CD4-positive, alpha-beta T cell (primary cell): Measurements from ENCODE around the gene PTTG1IP. TPM values are rescaled to one million over a fixed set of nuclear protein-coding genes. Genes with fewer than 3 reads are reported as not detected.

ENCODE experiments used
- ATAC-seq: fragments of 200-7000 bp; cut with Tn5 transposase; one replicate; pipeline ENCODE4 v1.10.0; 2022; ENCODE audit warnings: mild to moderate bottlenecking; ENCODE audit not compliant: poor library complexity
- CTCF ChIA-PET: fragments of 350-600 bp; sonication (Branson Sonifier 250); formaldehyde crosslinking; loops from one replicate; lab custom pipeline; 2021; ENCODE audit warnings: antibody characterized with exemption, inconsistent platforms; lab: Charles Lee
- POLR2A ChIA-PET: fragments of 350-600 bp; sonication (Branson Sonifier 250); formaldehyde crosslinking; loops from one replicate; lab custom pipeline; 2021; ENCODE audit warnings: antibody characterized with exemption, inconsistent platforms; lab: Charles Lee
- DNase-seq, 14 experiments: peaks; one replicate each; pipeline ENCODE4 v3.0.0-alpha.2; 2013 to 2020; ENCODE audit warnings: mixed read lengths in 2 of 14
- H3K27ac ChIP-seq, 2 donors: one replicate each; pipeline versions ENCODE4 v1.5.1 to v1.7.0; 2013; ENCODE audit warnings: low read length in 2 of 2, low read depth in 1 of 2, mild to moderate bottlenecking in 1 of 2
- H3K27me3 ChIP-seq, 2 experiments: 1 replicate in 1 of 2; 2 replicates in 1 of 2; pipeline versions ENCODE4 v1.6.1 to v1.7.0; 2013; ENCODE audit warnings: low read length in 2 of 2, control low read depth in 1 of 2, mild to moderate bottlenecking in 1 of 2, moderate library complexity in 1 of 2; ENCODE audit not compliant: insufficient read depth in 2 of 2, control insufficient read depth in 1 of 2
- H3K36me3 ChIP-seq: one replicate; pipeline ENCODE4 v1.6.1; 2013; ENCODE audit warnings: low read length, control low read depth; ENCODE audit not compliant: insufficient read depth
- H3K4me1 ChIP-seq: one replicate; pipeline ENCODE4 v1.6.1; 2013; ENCODE audit warnings: low read length, control low read depth; ENCODE audit not compliant: insufficient read depth
- H3K4me3 ChIP-seq: one replicate; pipeline ENCODE4 v1.5.1; 2013; ENCODE audit warnings: mild to moderate bottlenecking, low read length, moderate library complexity
- H3K9me3 ChIP-seq, 2 experiments: 1 replicate in 1 of 2; 2 replicates in 1 of 2; pipeline versions ENCODE4 v1.6.1 to v1.7.0; 2013; ENCODE audit warnings: low read length in 2 of 2, mild to moderate bottlenecking in 2 of 2, control low read depth in 1 of 2, moderate library complexity in 1 of 2; ENCODE audit not compliant: control insufficient read depth in 1 of 2, insufficient read depth in 1 of 2
- H3K27ac Mint-ChIP-seq: one replicate; pipeline ENCODE4 v1.8.0; 2020; ENCODE audit warnings: mixed read lengths
- H3K27me3 Mint-ChIP-seq: one replicate; pipeline ENCODE4 v1.8.0; 2021; ENCODE audit warnings: mixed read lengths
- H3K36me3 Mint-ChIP-seq: one replicate; pipeline ENCODE4 v1.8.0; 2021; ENCODE audit warnings: low read depth, mixed read lengths
- H3K4me1 Mint-ChIP-seq: one replicate; pipeline ENCODE4 v1.8.0; 2021; ENCODE audit warnings: low read depth, mixed read lengths
- H3K4me3 Mint-ChIP-seq: one replicate; pipeline ENCODE4 v1.8.0; 2020; ENCODE audit warnings: mild to moderate bottlenecking, mixed read lengths
- H3K9me3 Mint-ChIP-seq: one replicate; pipeline ENCODE4 v1.8.0; 2020; ENCODE audit warnings: mixed read lengths
- CTCF ChIP-seq: fragments of 200-600 bp; IDR thresholded peaks from one replicate; pipeline ENCODE4 v1.8.0; 2022; ENCODE audit warnings: antibody characterized with exemption, mild to moderate bottlenecking
- intact Hi-C, 2 experiments: fragments of 100-400 bp; cut with DNase I in 1 of 2; cut with micrococcal nuclease in 1 of 2; formaldehyde crosslinking; loops; one replicate each; pipeline versions ENCODE4 v1.15.1 to v1.9.0; 2023 to 2025; cut with DNase I, micrococcal nuclease
- total RNA-seq, 174 experiments: library from RNA in 2 of 174; stranded (reverse) in 2 of 174; gene quantifications; one replicate each; pipeline ENCODE4 v1.2.3 and lab custom pipeline; 2021 to 2026

The PTTG1IP gene
- total RNA-seq, 2 experiments from 2014 or later = 99.0 to 99.5 TPM

- Mint-ChIP-seq H3K27me3 (no peaks in the 10 kb centered on the region), H3K4me1 (peaks cover 10% of the 10 kb centered on the region), H3K27ac (peak overlapping the region; percentile 63), H3K9me3 (no peaks in the 10 kb centered on the region), H3K36me3 (peaks cover 81% of the 10 kb centered on the region), H3K4me3 (no peak overlapping the region)
- intact Hi-C loops = no loop called here
- POLR2A ChIA-PET = no interaction called here
- CTCF ChIA-PET = no interaction called here
- Histone ChIP-seq H3K9me3 (no peaks in the 10 kb centered on the region), H3K36me3 (peaks cover 99% of the 10 kb centered on the region), H3K4me3 (no peak overlapping the region), H3K4me1 (peaks cover 41% of the 10 kb centered on the region), H3K27ac (no peak overlapping the region), H3K27me3 (no peaks in the 10 kb centered on the region)
- no peak for TF ChIP-seq CTCF
- DNase-seq (peak in 1 of 14 experiments; percentile 2), ATAC-seq (no peak)
Observed at GRCh38 chr21:44902268-44903049, 29.0 kb upstream of the PTTG1IP start.

GRCh38 chr21:44901391-44902074, 28.0 kb upstream of the PTTG1IP start:
- Histone ChIP-seq H3K9me3 (no peaks in the 10 kb centered on the region), H3K4me3 (no peak overlapping the region), H3K4me1 (peaks cover 35% of the 10 kb centered on the region), H3K27me3 (no peaks in the 10 kb centered on the region), H3K36me3 (peaks cover 97% of the 10 kb centered on the region), H3K27ac (no peak overlapping the region)
- ChIA-PET CTCF (no interaction called here), POLR2A (interaction anchor here (0.8 to 2.0 kb wide), 4 partner anchors 10 to 28 kb away, joined by 3 to 5 read pairs (median 4); partner anchors contain the start of gene PTTG1IP)
- intact Hi-C loops = no loop called here
- no peaks in the 10 kb centered on the region for H3K9me3 Mint-ChIP-seq
- no peak overlapping the region for H3K4me3 Mint-ChIP-seq
- peaks cover 75% of the 10 kb centered on the region for H3K36me3 Mint-ChIP-seq
- peaks cover 8% of the 10 kb centered on the region for H3K4me1 Mint-ChIP-seq
- H3K27me3 Mint-ChIP-seq = no peaks in the 10 kb centered on the region
- TF ChIP-seq CTCF = no peak
- no peak overlapping the region for H3K27ac Mint-ChIP-seq
- DNase-seq = no peak
- no peak for ATAC-seq

GRCh38 chr21:44900559-44901251, 27.2 kb upstream of the PTTG1IP start:
- no peak overlapping the region for H3K27ac ChIP-seq
- peaks cover 27% of the 10 kb centered on the region for H3K4me1 ChIP-seq
- peaks cover 97% of the 10 kb centered on the region for H3K36me3 ChIP-seq
- Mint-ChIP-seq H3K27ac (no peak overlapping the region), H3K4me3 (no peak overlapping the region), H3K27me3 (no peaks in the 10 kb centered on the region), H3K36me3 (peaks cover 69% of the 10 kb centered on the region), H3K4me1 (peaks cover 8% of the 10 kb centered on the region), H3K9me3 (no peaks in the 10 kb centered on the region)
- intact Hi-C loops = no loop called here
- no peaks in the 10 kb centered on the region for H3K9me3 ChIP-seq
- H3K27me3 ChIP-seq = no peaks in the 10 kb centered on the region
- ChIA-PET CTCF (no interaction called here), POLR2A (interaction anchor here (0.6 to 2.0 kb wide), 4 partner anchors 8 to 27 kb away, joined by 3 to 6 read pairs (median 4); partner anchors contain the start of gene PTTG1IP)
- no peak for TF ChIP-seq CTCF
- ATAC-seq = no peak
- DNase-seq = no peak
- H3K4me3 ChIP-seq = no peak overlapping the region
